GM12878 (cell line): ENCODE measurements around the gene ZNF407. TPM values are rescaled to one million over a fixed set of nuclear protein-coding genes. Genes with fewer than 3 reads are reported as not detected.

Experiments used
- BHLHE40 ChIP-seq, 2 experiments: fragments of 450-650 bp in 1 of 2; IDR thresholded peaks; 2 replicates each; pipeline ENCODE4 v1.6.1; 2011 to 2017; ENCODE audit warnings: low read depth in 2 of 2, borderline replicate concordance in 1 of 2, improper control_type of control experiment in 1 of 2, low read length in 1 of 2, mild to moderate bottlenecking in 1 of 2
- BMI1 ChIP-seq: fragments of 450-650 bp; IDR thresholded peaks from 2 replicates; pipeline ENCODE4 v1.6.1; 2016; ENCODE audit warnings: mild to moderate bottlenecking, moderate library complexity, borderline replicate concordance
- CUX1 ChIP-seq: IDR thresholded peaks from 2 replicates; pipeline ENCODE4 v1.6.1; 2012; ENCODE audit warnings: improper control_type of control experiment, low read depth, low read length; ENCODE audit not compliant: insufficient replicate concordance
- IKZF1 ChIP-seq: fragments of 450-650 bp; conservative IDR thresholded peaks from 2 replicates; pipeline ENCODE4 v1.6.1; 2017; ENCODE audit warnings: antibody characterized with exemption, mild to moderate bottlenecking
- MTA3 ChIP-seq: IDR thresholded peaks from 2 replicates; pipeline ENCODE4 v1.6.1; 2012; ENCODE audit warnings: low read length, inconsistent platforms, borderline replicate concordance
- NRF1 ChIP-seq: conservative IDR thresholded peaks from 2 replicates; pipeline ENCODE4 v1.6.1; 2011; ENCODE audit warnings: mild to moderate bottlenecking, low read depth, low read length, improper control_type of control experiment
- POLR2A ChIP-seq: IDR thresholded peaks from 2 replicates; pipeline ENCODE4 v1.6.1; 2011; ENCODE audit warnings: low read depth, mild to moderate bottlenecking, low read length
- RB1 ChIP-seq: fragments of 450-650 bp; formaldehyde crosslinking; IDR thresholded peaks from 2 replicates; pipeline ENCODE4 v1.6.1; 2017; ENCODE audit warnings: mild to moderate bottlenecking, borderline replicate concordance
- SRF ChIP-seq, 2 experiments: IDR thresholded peaks; 2 replicates each; pipeline ENCODE4 v1.6.1; 2011; ENCODE audit warnings: low read depth in 2 of 2, low read length in 2 of 2, mild to moderate bottlenecking in 1 of 2, moderate library complexity in 1 of 2
- TBL1XR1 ChIP-seq: IDR thresholded peaks from 2 replicates; pipeline ENCODE4 v1.6.1; 2012; ENCODE audit warnings: low read depth, low read length, improper control_type of control experiment
- polyA plus RNA-seq, 11 experiments: library from polyadenylated mRNA; depleted of rRNA in 4 of 11; unstranded in 6 of 11; stranded (reverse) in 5 of 11; fragments of >200 nt; fragmentation: Nextera tagmentation in 4 of 11; fragmentation: Illumina TruSeq in 1 of 11; extraction: Ambion mirVana in 4 of 11; extraction: Trizol in 1 of 11; gene quantifications; 1 replicate in 1 of 11; 2 replicates in 10 of 11; pipeline versions ENCODE4 v1.2.1 to v1.2.3, GENCODE V29; 2011 to 2016; ENCODE audit warnings: inconsistent platforms in 2 of 11, missing spikeins in 2 of 11, low read depth in 1 of 11
- total RNA-seq, 4 experiments: library from RNA; depleted of rRNA in 3 of 4; stranded (reverse); fragments of >200 nt in 3 of 4; fragmentation: Illumina TruSeq in 1 of 4; extraction: Trizol in 1 of 4; gene quantifications; 2 replicates each; pipeline versions ENCODE4 v1.2.1 to v1.2.3, GENCODE V29; 2013 to 2021
- TF ChIP-seq, protein P1 (sequence below): fragments of 450-650 bp; conservative IDR thresholded peaks from 2 replicates; pipeline ENCODE4 v1.6.1; 2017; ENCODE audit warnings: mild to moderate bottlenecking, moderate library complexity
- TF ChIP-seq, protein P2 (sequence below): fragments of 150-350 bp; IDR thresholded peaks from 2 replicates; pipeline ENCODE4 v1.6.1; 2014; ENCODE audit warnings: mild to moderate bottlenecking, low read depth, low read length

ZNF407 gene
- total and polyA plus RNA-seq, 10 of the 15 experiments (the other 5 are each of a cell fraction or from before 2014, with no cell fraction given), result 0.69 to 11.6 (median 5.3) TPM

DNA sequence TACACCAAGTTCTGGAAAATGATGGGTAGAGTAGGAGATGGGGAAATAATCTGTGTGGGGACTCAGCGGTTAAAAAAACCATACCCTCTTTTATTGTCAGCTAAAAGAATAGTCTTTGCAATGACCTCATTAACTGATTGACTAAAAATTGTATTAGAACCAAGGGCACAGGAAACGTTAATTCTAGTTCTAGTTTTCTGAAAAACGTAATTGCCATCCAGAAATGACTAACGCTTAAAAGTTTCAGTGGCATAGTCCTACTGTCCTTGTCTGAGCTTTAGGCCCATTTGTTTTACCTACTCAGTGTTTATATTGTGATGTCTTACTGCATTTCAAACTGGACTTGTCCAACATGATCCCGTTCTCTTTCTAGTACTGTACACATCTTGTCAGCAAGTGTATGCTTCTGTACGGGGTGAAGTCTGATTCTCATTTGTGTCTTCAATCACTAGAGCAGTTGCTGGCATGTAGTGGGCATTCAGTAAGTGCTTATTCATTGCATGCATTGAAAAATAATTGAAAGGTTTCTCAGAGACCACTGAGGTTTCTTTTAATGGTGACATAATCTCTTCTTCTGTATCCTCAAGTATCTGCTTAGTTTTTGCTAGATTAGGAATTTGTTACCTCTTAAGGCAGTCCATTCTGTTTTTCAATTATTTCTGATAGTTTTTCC is 81.5 kb downstream of the ZNF407 start (continued):
- TF ChIP-seq RB1 (no peak), BHLHE40 (IDR thresholded peaks at IDR 0.05; ENCODE audit: borderline replicate concordance in 1 of 2, low read depth in 2 of 2, low read length in 1 of 2) (no peak), MTA3 (0 out of 2 replicates have a peak, but pooled peaks have one; percentile 39), TBL1XR1 (no peak), BMI1 (no peak), IKZF1 (no peak), NRF1 (no peak), POLR2A (no peak), SRF (IDR thresholded peaks at IDR 0.05; ENCODE audit: low read depth in 2 of 2, low read length in 2 of 2) (no peak), CUX1 (no peak)
- TF ChIP-seq, protein P1, sequence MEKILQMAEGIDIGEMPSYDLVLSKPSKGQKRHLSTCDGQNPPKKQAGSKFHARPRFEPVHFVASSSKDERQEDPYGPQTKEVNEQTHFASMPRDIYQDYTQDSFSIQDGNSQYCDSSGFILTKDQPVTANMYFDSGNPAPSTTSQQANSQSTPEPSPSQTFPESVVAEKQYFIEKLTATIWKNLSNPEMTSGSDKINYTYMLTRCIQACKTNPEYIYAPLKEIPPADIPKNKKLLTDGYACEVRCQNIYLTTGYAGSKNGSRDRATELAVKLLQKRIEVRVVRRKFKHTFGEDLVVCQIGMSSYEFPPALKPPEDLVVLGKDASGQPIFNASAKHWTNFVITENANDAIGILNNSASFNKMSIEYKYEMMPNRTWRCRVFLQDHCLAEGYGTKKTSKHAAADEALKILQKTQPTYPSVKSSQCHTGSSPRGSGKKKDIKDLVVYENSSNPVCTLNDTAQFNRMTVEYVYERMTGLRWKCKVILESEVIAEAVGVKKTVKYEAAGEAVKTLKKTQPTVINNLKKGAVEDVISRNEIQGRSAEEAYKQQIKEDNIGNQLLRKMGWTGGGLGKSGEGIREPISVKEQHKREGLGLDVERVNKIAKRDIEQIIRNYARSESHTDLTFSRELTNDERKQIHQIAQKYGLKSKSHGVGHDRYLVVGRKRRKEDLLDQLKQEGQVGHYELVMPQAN, result no peak
- TF ChIP-seq, protein P2, sequence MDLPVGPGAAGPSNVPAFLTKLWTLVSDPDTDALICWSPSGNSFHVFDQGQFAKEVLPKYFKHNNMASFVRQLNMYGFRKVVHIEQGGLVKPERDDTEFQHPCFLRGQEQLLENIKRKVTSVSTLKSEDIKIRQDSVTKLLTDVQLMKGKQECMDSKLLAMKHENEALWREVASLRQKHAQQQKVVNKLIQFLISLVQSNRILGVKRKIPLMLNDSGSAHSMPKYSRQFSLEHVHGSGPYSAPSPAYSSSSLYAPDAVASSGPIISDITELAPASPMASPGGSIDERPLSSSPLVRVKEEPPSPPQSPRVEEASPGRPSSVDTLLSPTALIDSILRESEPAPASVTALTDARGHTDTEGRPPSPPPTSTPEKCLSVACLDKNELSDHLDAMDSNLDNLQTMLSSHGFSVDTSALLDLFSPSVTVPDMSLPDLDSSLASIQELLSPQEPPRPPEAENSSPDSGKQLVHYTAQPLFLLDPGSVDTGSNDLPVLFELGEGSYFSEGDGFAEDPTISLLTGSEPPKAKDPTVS, result no peak
- TF ChIP-seq, all 136 proteins: peak for 20
